GM06990 (cell line): ENCODE data around the gene DNAAF5.
A peak's percentile ranks its signal among the peaks of the same experiment; 100 is the strongest.

Source experiments
- DNase-seq: peaks from one replicate; pipeline ENCODE4 v3.0.0-alpha.2; 2011; ENCODE audit not compliant: insufficient read length; ENCODE audit errors: extremely low read depth
- H3K27me3 ChIP-seq: replicated peaks from 2 replicates; pipeline ENCODE4 v1.6.0; 2011; ENCODE audit warnings: low read length; ENCODE audit not compliant: control insufficient read depth, insufficient read depth
- H3K36me3 ChIP-seq: 2 replicates; pipeline ENCODE4 v1.5.1; 2011; ENCODE audit warnings: low read length; ENCODE audit not compliant: control insufficient read depth, insufficient read depth
- H3K4me3 ChIP-seq: replicated peaks from 2 replicates; pipeline ENCODE4 v1.5.1; 2011; ENCODE audit warnings: low read depth, mild to moderate bottlenecking, control low read depth, low read length
- CTCF ChIP-seq: IDR thresholded peaks from 2 replicates; pipeline ENCODE4 v1.5.1; 2011; ENCODE audit warnings: low read length, control low read depth, mild to moderate bottlenecking, inconsistent platforms; ENCODE audit not compliant: insufficient read depth, poor library complexity, severe bottlenecking

Gene DNAAF5

GRCh38 chr7:825386-825785, 98.9 kb downstream of the DNAAF5 start:
- Histone ChIP-seq H3K36me3 (peaks cover 4% of the 10 kb centered on the region), H3K4me3 (no peak overlapping the region)

GRCh38 chr7:826230-826917, 99.9 kb downstream of the DNAAF5 start:
- no peak overlapping the region for H3K4me3 ChIP-seq
- no peak for TF ChIP-seq CTCF
- H3K27me3 ChIP-seq: no peaks in the 10 kb centered on the region
- H3K36me3 ChIP-seq: peaks cover 4% of the 10 kb centered on the region
- no peak for DNase-seq

More at GRCh38 chr7:825386-825785, 98.9 kb downstream of the DNAAF5 start:
- no peak for DNase-seq
- H3K27me3 ChIP-seq: no peaks in the 10 kb centered on the region
- no peak for TF ChIP-seq CTCF

- no peaks in the 10 kb centered on the region for H3K27me3 ChIP-seq
- no peak for TF ChIP-seq CTCF
- no peak for DNase-seq
- peaks cover 1% of the 10 kb centered on the region for H3K36me3 ChIP-seq
- no peak overlapping the region for H3K4me3 ChIP-seq
Observed at GRCh38 chr7:828793-829561, 102.5 kb downstream of the DNAAF5 start.

GRCh38 chr7:830069-830468, 103.6 kb downstream of the DNAAF5 start:
- no peak for DNase-seq
- H3K4me3 ChIP-seq: no peak overlapping the region
- H3K36me3 ChIP-seq: peaks cover 1% of the 10 kb centered on the region
- H3K27me3 ChIP-seq: no peaks in the 10 kb centered on the region
- TF ChIP-seq CTCF: no peak

GRCh38 chr7:831596-832166, 105.2 kb downstream of the DNAAF5 start:
- DNase-seq: peak; percentile 63
- TF ChIP-seq CTCF: no peak
- H3K4me3 ChIP-seq: peak overlapping the region; percentile 57
- H3K36me3 ChIP-seq: peaks cover 1% of the 10 kb centered on the region
- no peaks in the 10 kb centered on the region for H3K27me3 ChIP-seq
